H1 (cell line): Measurements from ENCODE around the gene STAT2.

Experiments used
- BCL11A ChIP-seq, 2 experiments: IDR thresholded peaks; one replicate each; pipeline ENCODE4 v1.6.1; 2011; ENCODE audit warnings: low read depth in 2 of 2, low read length in 2 of 2, mild to moderate bottlenecking in 2 of 2
- EP300 ChIP-seq, 2 experiments: IDR thresholded peaks; 1 replicate in 1 of 2; 2 replicates in 1 of 2; pipeline ENCODE4 v1.6.1; 2011 to 2012; ENCODE audit warnings: low read depth in 2 of 2, low read length in 2 of 2, mild to moderate bottlenecking in 2 of 2, borderline replicate concordance in 1 of 2, inconsistent platforms in 1 of 2, moderate library complexity in 1 of 2
- EZH2 ChIP-seq: fragments of 200-600 bp; sonication (generic); IDR thresholded peaks from 2 replicates; pipeline ENCODE4 v1.7.1; 2012; ENCODE audit warnings: low read depth, mild to moderate bottlenecking, moderate library complexity, low read length, inconsistent platforms; ENCODE audit not compliant: severe bottlenecking
- JUND ChIP-seq: IDR thresholded peaks from 2 replicates; pipeline ENCODE4 v1.6.1; 2011; ENCODE audit warnings: mild to moderate bottlenecking, improper control_type of control experiment, low read length
- MAFK ChIP-seq: IDR thresholded peaks from 2 replicates; pipeline ENCODE4 v1.6.1; 2012; ENCODE audit warnings: low read depth, mild to moderate bottlenecking, improper control_type of control experiment, low read length
- POLR2AphosphoS5 ChIP-seq: IDR thresholded peaks from 2 replicates; pipeline ENCODE4 v1.6.1; 2011; ENCODE audit warnings: low read depth, low read length
- POU5F1 ChIP-seq: IDR thresholded peaks from 2 replicates; pipeline ENCODE4 v1.6.1; 2011; ENCODE audit warnings: low read depth, mild to moderate bottlenecking, low read length, moderate library complexity
- SIN3A ChIP-seq, 2 experiments: IDR thresholded peaks in 1 of 2; conservative IDR thresholded peaks in 1 of 2; 2 replicates each; pipeline ENCODE4 v1.6.1; 2011 to 2012; ENCODE audit warnings: low read length in 2 of 2, improper control_type of control experiment in 1 of 2, low read depth in 1 of 2, mild to moderate bottlenecking in 1 of 2
- TBP ChIP-seq: IDR thresholded peaks from 2 replicates; pipeline ENCODE4 v1.6.1; 2011; ENCODE audit warnings: low read depth, low read length, improper control_type of control experiment
- ZNF274 ChIP-seq: IDR thresholded peaks from 2 replicates; pipeline ENCODE4 v1.7.0; 2012; ENCODE audit warnings: low read length, borderline replicate concordance; ENCODE audit errors: extremely low read depth
- TF ChIP-seq, protein P1 (sequence below), 3 experiments: IDR thresholded peaks; 1 replicate in 2 of 3; 2 replicates in 1 of 3; pipeline versions ENCODE4 v1.5.1 to v1.6.1; 2011; ENCODE audit warnings: low read length in 3 of 3, mild to moderate bottlenecking in 3 of 3, inconsistent platforms in 2 of 3, low read depth in 1 of 3, moderate library complexity in 1 of 3; ENCODE audit not compliant: insufficient read depth in 1 of 3; ENCODE audit errors: control extremely low read depth in 1 of 3
- TF ChIP-seq, protein P2 (sequence below): IDR thresholded peaks from 2 replicates; pipeline ENCODE4 v1.6.1; 2011; ENCODE audit warnings: low read depth, mild to moderate bottlenecking, low read length; ENCODE audit not compliant: insufficient read depth
- TF ChIP-seq, protein P3 (sequence below): IDR thresholded peaks from 2 replicates; pipeline ENCODE4 v1.6.1; 2012; ENCODE audit warnings: low read length, inconsistent platforms

DNA sequence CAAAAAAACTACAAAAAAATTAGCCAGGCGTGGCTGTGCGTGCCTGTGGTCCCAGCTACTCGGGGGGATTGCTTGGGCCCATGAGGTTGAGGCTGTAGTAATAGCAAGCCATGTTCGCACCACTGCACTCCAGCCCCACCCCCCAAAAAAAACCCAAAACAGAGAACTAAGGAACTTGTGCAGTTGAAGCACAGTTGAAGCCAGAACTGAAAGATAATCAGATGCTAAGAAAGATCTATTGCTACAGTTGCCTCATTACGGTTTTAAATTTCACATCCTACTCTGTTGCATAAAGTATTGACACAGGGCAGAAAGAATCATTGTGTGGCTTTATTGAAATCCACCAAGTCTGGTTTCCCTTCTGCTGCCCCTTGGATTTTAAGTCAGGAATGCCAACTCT lies 63.6 kb downstream of the STAT2 start:
- TF ChIP-seq JUND = no peak
- TF ChIP-seq, protein P1, sequence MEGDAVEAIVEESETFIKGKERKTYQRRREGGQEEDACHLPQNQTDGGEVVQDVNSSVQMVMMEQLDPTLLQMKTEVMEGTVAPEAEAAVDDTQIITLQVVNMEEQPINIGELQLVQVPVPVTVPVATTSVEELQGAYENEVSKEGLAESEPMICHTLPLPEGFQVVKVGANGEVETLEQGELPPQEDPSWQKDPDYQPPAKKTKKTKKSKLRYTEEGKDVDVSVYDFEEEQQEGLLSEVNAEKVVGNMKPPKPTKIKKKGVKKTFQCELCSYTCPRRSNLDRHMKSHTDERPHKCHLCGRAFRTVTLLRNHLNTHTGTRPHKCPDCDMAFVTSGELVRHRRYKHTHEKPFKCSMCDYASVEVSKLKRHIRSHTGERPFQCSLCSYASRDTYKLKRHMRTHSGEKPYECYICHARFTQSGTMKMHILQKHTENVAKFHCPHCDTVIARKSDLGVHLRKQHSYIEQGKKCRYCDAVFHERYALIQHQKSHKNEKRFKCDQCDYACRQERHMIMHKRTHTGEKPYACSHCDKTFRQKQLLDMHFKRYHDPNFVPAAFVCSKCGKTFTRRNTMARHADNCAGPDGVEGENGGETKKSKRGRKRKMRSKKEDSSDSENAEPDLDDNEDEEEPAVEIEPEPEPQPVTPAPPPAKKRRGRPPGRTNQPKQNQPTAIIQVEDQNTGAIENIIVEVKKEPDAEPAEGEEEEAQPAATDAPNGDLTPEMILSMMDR (IDR thresholded peaks at IDR 0.05; ENCODE audit: control extremely low read depth in 1 of 3, insufficient read depth in 1 of 3, low read depth in 1 of 3, low read length in 3 of 3) = no peak
- TF ChIP-seq, protein P2, sequence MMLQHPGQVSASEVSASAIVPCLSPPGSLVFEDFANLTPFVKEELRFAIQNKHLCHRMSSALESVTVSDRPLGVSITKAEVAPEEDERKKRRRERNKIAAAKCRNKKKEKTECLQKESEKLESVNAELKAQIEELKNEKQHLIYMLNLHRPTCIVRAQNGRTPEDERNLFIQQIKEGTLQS = no peak
- TF ChIP-seq TBP = no peak
- no peak for TF ChIP-seq POLR2AphosphoS5
- no peak for TF ChIP-seq EP300 (IDR thresholded peaks at IDR 0.05; ENCODE audit: borderline replicate concordance in 1 of 2, low read depth in 2 of 2, low read length in 2 of 2)
- TF ChIP-seq, protein P3, sequence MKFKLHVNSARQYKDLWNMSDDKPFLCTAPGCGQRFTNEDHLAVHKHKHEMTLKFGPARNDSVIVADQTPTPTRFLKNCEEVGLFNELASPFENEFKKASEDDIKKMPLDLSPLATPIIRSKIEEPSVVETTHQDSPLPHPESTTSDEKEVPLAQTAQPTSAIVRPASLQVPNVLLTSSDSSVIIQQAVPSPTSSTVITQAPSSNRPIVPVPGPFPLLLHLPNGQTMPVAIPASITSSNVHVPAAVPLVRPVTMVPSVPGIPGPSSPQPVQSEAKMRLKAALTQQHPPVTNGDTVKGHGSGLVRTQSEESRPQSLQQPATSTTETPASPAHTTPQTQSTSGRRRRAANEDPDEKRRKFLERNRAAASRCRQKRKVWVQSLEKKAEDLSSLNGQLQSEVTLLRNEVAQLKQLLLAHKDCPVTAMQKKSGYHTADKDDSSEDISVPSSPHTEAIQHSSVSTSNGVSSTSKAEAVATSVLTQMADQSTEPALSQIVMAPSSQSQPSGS = no peak
- no peak for TF ChIP-seq EZH2
- TF ChIP-seq ZNF274 = no peak
- TF ChIP-seq SIN3A (conservative IDR thresholded peaks at IDR 0.05 in 1 of 2, IDR thresholded peaks at IDR 0.05 in 1 of 2; ENCODE audit: low read depth in 1 of 2, low read length in 2 of 2) = no peak
- no peak for TF ChIP-seq MAFK
- TF ChIP-seq BCL11A (IDR thresholded peaks at IDR 0.05; ENCODE audit: low read depth in 2 of 2, low read length in 2 of 2) = no peak
- TF ChIP-seq POU5F1 = no peak
